Thyroid gland (tissue), 4 donors: ENCODE results near the gene PLXND1. TPM values are rescaled to one million over a fixed set of nuclear protein-coding genes. Genes with fewer than 3 reads are reported as not detected.
A peak's percentile ranks its signal among the peaks of the same experiment; 100 is the strongest.

Experiments used
- DNase-seq, 2 donors: peaks; one replicate each; pipeline ENCODE4 v3.0.0-alpha.2; 2019
- H3K27ac ChIP-seq, 3 donors: fragments of 200-600 bp; sonication (generic); 1 replicate in 2 of 3; 2 replicates in 1 of 3; pipeline ENCODE4 v1.5.1; 2016 to 2019; ENCODE audit warnings: mild to moderate bottlenecking in 1 of 3, moderate library complexity in 1 of 3
- H3K27me3 ChIP-seq: fragments of 200-600 bp; sonication (generic); one replicate; pipeline ENCODE4 v1.5.1; 2019
- H3K36me3 ChIP-seq, 2 donors: fragments of 200-600 bp; sonication (generic); one replicate each; pipeline ENCODE4 v1.5.1; 2016 to 2019
- H3K4me1 ChIP-seq, 2 donors: fragments of 200-600 bp; sonication (generic); one replicate each; pipeline ENCODE4 v1.5.1; 2017 to 2019
- H3K4me3 ChIP-seq, 3 donors: fragments of 200-600 bp; sonication (generic); replicated peaks in 1 of 3; 1 replicate in 2 of 3; 2 replicates in 1 of 3; pipeline ENCODE4 v1.5.1; 2016; ENCODE audit warnings: mild to moderate bottlenecking in 1 of 3
- H3K9me3 ChIP-seq: fragments of 200-600 bp; sonication (generic); one replicate; pipeline ENCODE4 v1.5.1; 2017
- CTCF ChIP-seq, 6 experiments: fragments of 200-600 bp in 3 of 6; fragments of 450-650 bp in 3 of 6; sonication (generic) in 3 of 6; IDR thresholded peaks; one replicate each; pipeline ENCODE4 v1.5.1; 2016 to 2019; ENCODE audit warnings: antibody characterized with exemption in 6 of 6, mild to moderate bottlenecking in 2 of 6, inconsistent platforms in 1 of 6, moderate library complexity in 1 of 6
- POLR2A ChIP-seq, 2 donors: fragments of 450-650 bp; IDR thresholded peaks; one replicate each; pipeline ENCODE4 v1.6.1; 2017; ENCODE audit warnings: antibody characterized with exemption in 2 of 2, mild to moderate bottlenecking in 2 of 2, moderate library complexity in 1 of 2
- WGBS, 2 donors: methylation state at CpG; one replicate each; pipeline ENCODE4 v1.1.5; 2017; 5-methylcytosine and 5-hydroxymethylcytosine counted together
- intact Hi-C: fragments of 100-400 bp; cut with DNase I; formaldehyde crosslinking; loops from one replicate; pipeline ENCODE4 v1.15.1; 2023
- total RNA-seq, 4 donors: library from RNA; depleted of rRNA; stranded (reverse); fragments of >200 nt; gene quantifications; one replicate each; pipeline ENCODE4 v1.2.3, GENCODE V29; 2016

Gene PLXND1
- total RNA-seq, 4 donors from 2014 or later = 50.7 to 69.8 (median 60.8) TPM

GRCh38 chr3:129563850-129564535, 42.5 kb downstream of the PLXND1 start:
- 77 to 79% methylated on average over 5 to 7 of the region's 8 CpGs for WGBS, 2 donors
- Histone ChIP-seq H3K4me3 (no peak overlapping the region), H3K4me1 (peaks cover 17 to 43% of the 10 kb centered on the region in 2 donors), H3K27ac (peak overlapping the region in 2 of 3 donors; percentile 12 to 63), H3K9me3 (no peaks in the 10 kb centered on the region), H3K27me3 (no peaks in the 10 kb centered on the region), H3K36me3 (peaks cover 4 to 11% of the 10 kb centered on the region in 2 donors)
- TF ChIP-seq CTCF (IDR thresholded peaks at IDR 0.05) = no peak
- no peak for TF ChIP-seq POLR2A (IDR thresholded peaks at IDR 0.05)
- no peak for DNase-seq
- intact Hi-C loops = no loop called here

GRCh38 chr3:129563332-129563731, 43.1 kb downstream of the PLXND1 start:
- 88 to 94% methylated on average over 7 to 12 of the region's 12 CpGs for WGBS, 2 donors
- Histone ChIP-seq H3K9me3 (no peaks in the 10 kb centered on the region), H3K4me1 (peaks cover 21 to 50% of the 10 kb centered on the region in 2 donors), H3K4me3 (no peak overlapping the region), H3K27ac (peak overlapping the region in 1 of 3 donors; percentile 63), H3K27me3 (no peaks in the 10 kb centered on the region), H3K36me3 (peaks cover 4 to 11% of the 10 kb centered on the region in 2 donors)
- TF ChIP-seq POLR2A (IDR thresholded peaks at IDR 0.05) = no peak
- no peak for TF ChIP-seq CTCF (IDR thresholded peaks at IDR 0.05)
- intact Hi-C loops = no loop called here
- no peak for DNase-seq

GRCh38 chr3:129562803-129563202, 43.7 kb downstream of the PLXND1 start:
- H3K27me3 ChIP-seq = no peaks in the 10 kb centered on the region
- intact Hi-C loops = no loop called here
- DNase-seq = no peak
- H3K4me1 ChIP-seq = peaks cover 21 to 55% of the 10 kb centered on the region in 2 donors
- TF ChIP-seq CTCF (IDR thresholded peaks at IDR 0.05) = no peak
- no peak for TF ChIP-seq POLR2A (IDR thresholded peaks at IDR 0.05)
- 76 to 88% methylated on average over 6 to 16 of the region's 19 CpGs for WGBS, 2 donors
- no peak overlapping the region for H3K27ac ChIP-seq
- peaks cover 4 to 11% of the 10 kb centered on the region in 2 donors for H3K36me3 ChIP-seq
- H3K9me3 ChIP-seq = no peaks in the 10 kb centered on the region
- no peak overlapping the region for H3K4me3 ChIP-seq

GRCh38 chr3:129561619-129562248, 44.7 kb downstream of the PLXND1 start:
- Histone ChIP-seq H3K4me1 (peaks cover 21 to 58% of the 10 kb centered on the region in 2 donors), H3K9me3 (no peaks in the 10 kb centered on the region), H3K36me3 (peaks cover 4 to 11% of the 10 kb centered on the region in 2 donors), H3K27me3 (no peaks in the 10 kb centered on the region), H3K4me3 (no peak overlapping the region), H3K27ac (peak overlapping the region; percentile 49 to 75 (median 74))
- intact Hi-C loops = no loop called here
- 85 to 92% methylated on average over 14 to 15 of the region's 18 CpGs for WGBS, 2 donors
- no peak for DNase-seq
- no peak for TF ChIP-seq POLR2A (IDR thresholded peaks at IDR 0.05)
- TF ChIP-seq CTCF (IDR thresholded peaks at IDR 0.05) = no peak
